Neural progenitor cell (in vitro differentiated cells): ENCODE measurements around the gene RD3L.
"Not testable (repeated sequence)": the region's sequence is repeated elsewhere in the genome, so short reads cannot be mapped to it uniquely, and the experiment has no call there.

Experiments
- CTCF ChIP-seq: fragments of 200-600 bp; sonication (generic); IDR thresholded peaks from 2 replicates; pipeline ENCODE4 v1.5.1; 2017; ENCODE audit warnings: antibody characterized with exemption, mild to moderate bottlenecking
- EZH2phosphoT487 ChIP-seq: fragments of 200-600 bp; sonication (generic); IDR thresholded peaks from 2 replicates; pipeline ENCODE4 v1.6.1; 2017; ENCODE audit warnings: antibody characterized with exemption

- TF ChIP-seq CTCF, result peak; percentile 65
- not testable (repeated sequence) for TF ChIP-seq EZH2phosphoT487
Observed at GRCh38 chr14:103980623-103981238, 38.4 kb upstream of the RD3L start.
